ENCODE data around the gene ORC6.

DNA sequence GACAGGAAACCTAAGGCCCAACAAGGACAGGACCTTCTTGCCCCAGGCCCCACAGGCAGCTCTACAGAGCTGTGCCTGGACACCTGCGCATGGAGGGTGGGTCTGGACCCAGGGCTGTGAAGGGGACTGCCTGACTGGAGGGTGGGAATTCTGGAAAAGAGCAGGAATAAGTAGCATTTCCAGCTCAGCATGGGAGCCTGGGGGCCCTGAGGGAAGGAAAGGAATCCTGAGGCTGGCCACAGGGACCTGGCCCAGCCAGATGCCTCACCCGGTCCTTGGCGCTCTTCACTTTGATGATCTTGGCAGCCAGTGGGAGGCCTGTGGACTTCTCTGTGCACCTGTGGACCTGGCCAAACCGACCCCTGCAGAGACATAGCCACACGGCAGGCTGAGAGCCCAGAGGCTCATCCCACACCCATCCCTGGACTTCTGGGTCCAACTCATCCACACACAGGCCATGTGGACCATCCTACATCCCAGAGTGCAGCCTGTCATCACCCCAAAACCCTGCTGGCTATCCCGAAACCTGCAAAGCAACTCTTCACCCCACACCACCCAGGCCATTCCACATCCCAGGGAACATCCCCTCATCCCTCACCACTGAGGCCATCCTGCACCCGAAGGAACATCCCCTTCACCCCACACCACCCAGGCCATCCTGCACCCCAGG lies 40.0 kb downstream of the ORC6 start:
- TF ChIP-seq CTCF (IDR thresholded peaks at IDR 0.05), result no peak
- TF ChIP-seq EZH2 (IDR thresholded peaks at IDR 0.05; ENCODE audit: borderline replicate concordance, insufficient read depth, low read depth, low read length, poor library complexity, severe bottlenecking), result no peak

Data from B cell (primary cell).